IPS-18a (cell line): Measurements from ENCODE around the gene ANKZF1.

Experiments
- H3K27ac ChIP-seq: one replicate; pipeline ENCODE4 v1.5.1; 2013; ENCODE audit warnings: low read length
- H3K27me3 ChIP-seq: one replicate; pipeline ENCODE4 v1.6.1; 2013; ENCODE audit warnings: mild to moderate bottlenecking, low read length; ENCODE audit not compliant: control insufficient read depth, insufficient read depth
- H3K36me3 ChIP-seq: one replicate; pipeline ENCODE4 v1.6.1; 2013; ENCODE audit warnings: low read depth, low read length; ENCODE audit not compliant: control insufficient read depth
- H3K4me1 ChIP-seq: one replicate; pipeline ENCODE4 v1.6.1; 2013; ENCODE audit warnings: low read depth, low read length; ENCODE audit not compliant: control insufficient read depth
- H3K4me3 ChIP-seq: one replicate; pipeline ENCODE4 v1.5.1; 2013; ENCODE audit warnings: low read length
- H3K9ac ChIP-seq: one replicate; pipeline ENCODE4 v1.6.1; 2013; ENCODE audit warnings: mild to moderate bottlenecking, low read length, moderate library complexity
- H3K9me3 ChIP-seq: one replicate; pipeline ENCODE4 v1.6.1; 2013; ENCODE audit warnings: low read depth, low read length; ENCODE audit not compliant: control insufficient read depth

The ANKZF1 gene

DNA sequence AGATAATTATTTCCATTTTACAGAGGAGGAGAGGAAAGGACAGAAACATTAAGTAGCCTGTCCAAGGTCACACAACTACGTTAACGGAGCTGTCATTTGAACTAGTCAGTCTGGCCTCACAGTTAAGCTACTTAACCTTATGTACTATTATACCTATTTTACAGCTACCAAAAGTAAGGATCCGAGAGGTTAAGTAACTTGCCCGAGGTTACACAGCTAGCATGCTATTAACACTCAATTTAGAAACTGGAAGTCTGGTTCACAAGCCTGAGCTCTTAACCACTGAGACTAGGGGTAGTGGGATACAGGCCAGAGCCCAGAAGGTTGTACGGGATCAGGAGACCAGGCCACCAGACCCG is 15.2 kb downstream of the ANKZF1 start:
- no peaks in the 10 kb centered on the region for H3K9me3 ChIP-seq
- H3K9ac ChIP-seq, result peak overlapping the region; percentile 90
- peaks cover 5% of the 10 kb centered on the region for H3K36me3 ChIP-seq
- H3K27me3 ChIP-seq, result no peaks in the 10 kb centered on the region
- H3K4me1 ChIP-seq, result peaks cover 5% of the 10 kb centered on the region
- peak overlapping the region; percentile 88 for H3K4me3 ChIP-seq
- H3K27ac ChIP-seq, result peak overlapping the region; percentile 71

DNA sequence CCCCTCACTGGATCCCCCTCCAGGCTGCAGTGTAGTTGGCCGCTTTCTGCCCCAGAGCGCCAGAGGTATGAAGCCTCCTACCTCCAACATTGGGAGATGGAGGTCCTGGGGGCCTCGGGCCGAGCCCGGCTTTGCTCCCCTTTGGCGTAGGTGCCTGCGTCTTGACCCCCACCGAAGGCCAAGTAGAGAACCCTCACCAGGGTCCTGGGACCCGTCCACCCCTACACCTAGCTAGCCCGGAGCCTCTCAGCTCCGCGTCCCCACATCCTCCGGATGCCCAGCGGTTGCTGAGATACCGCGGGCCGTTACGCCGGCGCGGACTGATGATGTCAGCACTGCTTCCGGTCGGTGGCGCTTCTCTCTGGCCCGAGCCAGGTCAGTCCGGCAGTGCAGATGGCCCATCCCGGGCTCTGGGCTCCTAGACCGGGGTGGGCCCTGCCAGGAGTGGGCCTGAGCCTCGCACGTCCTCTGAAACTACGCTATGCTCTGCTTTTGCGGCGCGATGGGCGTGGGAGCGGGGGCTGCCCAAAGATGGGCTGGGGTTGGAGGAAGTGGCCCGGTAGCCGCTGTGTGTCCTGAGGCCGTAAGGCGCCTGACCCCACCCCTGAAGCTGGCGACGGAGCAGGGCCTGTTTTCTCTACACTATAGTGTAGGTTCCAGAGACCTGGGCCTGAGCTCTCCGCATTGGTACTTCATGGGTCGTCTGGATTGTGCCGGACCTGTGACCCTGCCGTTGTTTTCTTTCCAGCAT is 15.7 kb downstream of the ANKZF1 start, which contains the start of the genes GLB1L and STK16:
Gene GLB1L (minus strand): TSS at position 297 of the 751 bp plus-strand sequence. CDS start 1,871 bp downstream, outside the sequence.
Gene STK16 (plus strand): TSS at position 332 of the 751 bp plus-strand sequence. CDS start 521 bp downstream, outside the sequence.
- H3K9me3 ChIP-seq, result no peaks in the 10 kb centered on the region
- no peaks in the 10 kb centered on the region for H3K27me3 ChIP-seq
- H3K36me3 ChIP-seq, result peaks cover 8% of the 10 kb centered on the region
- H3K27ac ChIP-seq, result peak within 1 kb of the TSS; percentile 71
- H3K9ac ChIP-seq, result peak within 1 kb of the TSS; percentile 90
- peaks cover 5% of the 10 kb centered on the region for H3K4me1 ChIP-seq
- peak within 1 kb of the TSS; percentile 88 for H3K4me3 ChIP-seq

DNA sequence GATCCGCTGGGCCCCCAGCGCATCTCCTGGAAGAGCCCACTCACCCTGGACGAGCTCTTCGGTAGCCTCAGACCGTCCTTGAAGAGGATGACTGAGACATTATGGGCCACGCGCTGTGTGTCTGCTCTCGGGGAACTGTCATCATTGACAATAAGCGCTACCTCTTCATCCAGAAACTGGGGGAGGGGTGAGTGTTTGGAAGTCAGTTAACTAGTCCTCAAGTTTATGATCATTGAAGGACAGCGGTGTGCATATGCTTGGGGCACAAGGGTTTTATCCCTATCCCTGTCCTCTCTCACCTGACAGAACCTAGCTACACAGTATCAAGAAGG is 16.3 kb downstream of the ANKZF1 start:
- H3K27ac ChIP-seq, result peak overlapping the region; percentile 71

DNA sequence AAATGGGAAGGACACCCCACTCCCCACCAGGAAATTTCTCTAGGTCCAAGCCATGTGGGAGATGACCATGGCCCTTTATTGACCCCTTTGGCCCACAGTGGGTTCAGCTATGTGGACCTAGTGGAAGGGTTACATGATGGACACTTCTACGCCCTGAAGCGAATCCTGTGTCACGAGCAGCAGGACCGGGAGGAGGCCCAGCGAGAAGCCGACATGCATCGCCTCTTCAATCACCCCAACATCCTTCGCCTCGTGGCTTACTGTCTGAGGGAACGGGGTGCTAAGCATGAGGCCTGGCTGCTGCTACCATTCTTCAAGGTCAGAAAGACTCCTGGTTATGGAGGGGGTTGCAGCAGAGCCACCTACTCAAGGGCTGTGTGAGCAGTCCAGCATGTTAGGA is 17.0 kb downstream of the ANKZF1 start:
- peaks cover 12% of the 10 kb centered on the region for H3K36me3 ChIP-seq
- H3K27ac ChIP-seq, result no peak overlapping the region
- H3K9me3 ChIP-seq, result no peaks in the 10 kb centered on the region
- H3K27me3 ChIP-seq, result peaks cover 6% of the 10 kb centered on the region
- peak overlapping the region; percentile 88 for H3K4me3 ChIP-seq
- no peak overlapping the region for H3K9ac ChIP-seq
- peaks cover 5% of the 10 kb centered on the region for H3K4me1 ChIP-seq

More for the DNA sequence above, 16.3 kb downstream of the ANKZF1 start:
- Histone ChIP-seq H3K9ac (peak overlapping the region; percentile 90), H3K9me3 (no peaks in the 10 kb centered on the region), H3K4me3 (peak overlapping the region; percentile 88), H3K4me1 (peaks cover 5% of the 10 kb centered on the region), H3K27me3 (no peaks in the 10 kb centered on the region), H3K36me3 (peaks cover 12% of the 10 kb centered on the region)

DNA sequence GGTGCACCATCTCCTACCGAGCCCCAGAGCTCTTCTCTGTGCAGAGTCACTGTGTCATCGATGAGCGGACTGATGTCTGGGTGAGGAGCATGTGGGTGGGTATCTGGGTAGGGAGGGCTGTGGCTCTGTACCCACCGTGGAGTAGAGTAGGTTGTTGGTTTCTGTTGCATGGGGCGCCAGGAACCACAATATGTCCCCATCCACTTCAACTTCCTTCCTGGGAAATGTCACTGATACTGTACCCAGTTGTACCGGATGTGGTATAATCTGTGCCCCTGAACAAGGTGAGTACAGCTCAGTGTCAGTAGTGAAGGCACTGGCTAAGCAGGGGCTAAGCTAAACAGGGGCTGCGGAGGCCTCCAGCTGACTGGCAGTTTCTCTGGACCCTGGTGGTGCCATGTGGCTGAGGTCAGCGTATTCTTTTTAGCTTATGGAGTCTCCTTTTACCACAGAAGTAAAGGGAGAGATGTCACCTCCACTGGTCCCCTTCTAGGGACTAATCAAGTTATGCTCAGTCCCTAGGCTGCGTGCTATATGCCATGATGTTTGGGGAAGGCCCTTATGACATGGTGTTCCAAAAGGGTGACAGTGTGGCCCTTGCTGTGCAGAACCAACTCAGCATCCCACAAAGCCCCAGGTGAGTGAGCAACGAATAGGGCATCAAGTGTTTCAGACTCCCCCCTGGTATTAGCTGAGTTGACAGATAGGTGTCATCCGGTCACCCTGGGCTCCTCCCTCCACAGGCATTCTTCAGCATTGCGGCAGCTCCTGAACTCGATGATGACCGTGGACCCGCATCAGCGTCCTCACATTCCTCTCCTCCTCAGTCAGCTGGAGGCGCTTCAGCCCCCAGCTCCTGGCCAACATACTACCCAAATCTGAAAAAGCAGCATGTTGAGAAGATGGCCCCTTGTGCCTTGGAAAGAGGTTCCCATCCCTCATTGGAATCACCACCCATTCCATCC is 18.4 kb downstream of the ANKZF1 start:
- Histone ChIP-seq H3K27me3 (peaks cover 20% of the 10 kb centered on the region), H3K36me3 (peaks cover 12% of the 10 kb centered on the region), H3K4me1 (peaks cover 11% of the 10 kb centered on the region), H3K4me3 (no peak overlapping the region), H3K27ac (no peak overlapping the region), H3K9ac (no peak overlapping the region), H3K9me3 (no peaks in the 10 kb centered on the region)

DNA sequence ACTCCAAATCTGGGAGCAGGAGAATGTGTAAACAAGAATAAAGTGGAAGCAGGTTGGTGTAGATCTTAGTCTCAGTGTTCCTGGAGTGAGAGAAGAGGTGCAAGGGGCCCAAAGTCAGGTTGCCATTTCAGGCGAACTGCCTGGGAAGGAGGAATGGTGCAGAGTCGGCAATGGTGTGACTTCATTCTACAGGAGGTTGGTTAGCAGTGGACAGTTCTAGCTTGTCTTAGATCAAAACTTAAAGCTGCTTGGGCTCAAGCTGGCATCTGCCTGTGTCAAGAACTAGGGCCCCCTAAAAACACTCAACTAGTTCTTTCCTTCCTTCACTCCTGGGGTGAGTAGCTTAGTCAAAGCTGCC is 19.2 kb downstream of the ANKZF1 start:
- H3K27me3 ChIP-seq, result peaks cover 28% of the 10 kb centered on the region
- peaks cover 12% of the 10 kb centered on the region for H3K36me3 ChIP-seq
- no peak overlapping the region for H3K27ac ChIP-seq
- no peak overlapping the region for H3K9ac ChIP-seq
- no peak overlapping the region for H3K4me3 ChIP-seq
- H3K9me3 ChIP-seq, result no peaks in the 10 kb centered on the region
- peaks cover 15% of the 10 kb centered on the region for H3K4me1 ChIP-seq

DNA sequence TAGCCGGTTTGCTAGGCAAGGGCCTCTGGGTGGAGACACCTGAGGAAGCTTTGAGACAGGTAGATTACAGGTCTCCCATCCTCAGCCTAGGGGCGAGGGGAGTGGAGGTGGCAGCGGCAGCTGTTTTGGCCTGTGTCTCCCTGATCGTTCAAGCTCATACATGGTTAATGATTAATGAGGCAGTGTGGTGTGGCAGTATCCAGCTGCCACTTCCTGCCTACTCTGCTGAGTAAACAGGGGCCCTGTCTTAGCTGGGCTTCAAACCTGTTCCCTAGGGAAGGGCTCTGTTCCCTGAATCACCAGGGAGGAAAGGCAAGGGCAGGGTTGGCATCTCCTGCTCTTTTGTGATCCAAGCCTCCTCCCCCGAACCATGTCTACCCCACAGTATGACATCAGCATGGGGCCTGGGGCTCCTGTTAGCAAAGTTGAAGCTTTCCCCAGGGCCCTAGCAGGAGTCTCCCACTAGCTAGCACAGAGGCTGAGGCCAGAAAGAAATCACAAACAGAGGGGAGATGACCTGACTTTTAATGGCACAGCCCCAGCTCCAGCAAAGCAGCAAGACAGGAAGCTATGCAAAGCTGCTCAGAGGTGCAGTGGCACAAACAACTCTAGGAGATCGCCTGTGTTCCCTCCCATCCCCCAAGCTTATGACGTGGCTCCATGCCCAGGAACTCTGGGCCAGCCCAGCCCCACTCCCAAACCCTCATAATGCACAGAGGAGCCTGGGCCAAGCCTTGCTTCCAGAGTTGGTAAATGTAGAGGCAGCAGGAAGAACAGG is 19.8 kb downstream of the ANKZF1 start:
- Histone ChIP-seq H3K4me1 (peaks cover 14% of the 10 kb centered on the region), H3K4me3 (no peak overlapping the region), H3K9me3 (no peaks in the 10 kb centered on the region), H3K9ac (no peak overlapping the region), H3K27ac (no peak overlapping the region), H3K27me3 (peaks cover 34% of the 10 kb centered on the region), H3K36me3 (peaks cover 12% of the 10 kb centered on the region)

DNA sequence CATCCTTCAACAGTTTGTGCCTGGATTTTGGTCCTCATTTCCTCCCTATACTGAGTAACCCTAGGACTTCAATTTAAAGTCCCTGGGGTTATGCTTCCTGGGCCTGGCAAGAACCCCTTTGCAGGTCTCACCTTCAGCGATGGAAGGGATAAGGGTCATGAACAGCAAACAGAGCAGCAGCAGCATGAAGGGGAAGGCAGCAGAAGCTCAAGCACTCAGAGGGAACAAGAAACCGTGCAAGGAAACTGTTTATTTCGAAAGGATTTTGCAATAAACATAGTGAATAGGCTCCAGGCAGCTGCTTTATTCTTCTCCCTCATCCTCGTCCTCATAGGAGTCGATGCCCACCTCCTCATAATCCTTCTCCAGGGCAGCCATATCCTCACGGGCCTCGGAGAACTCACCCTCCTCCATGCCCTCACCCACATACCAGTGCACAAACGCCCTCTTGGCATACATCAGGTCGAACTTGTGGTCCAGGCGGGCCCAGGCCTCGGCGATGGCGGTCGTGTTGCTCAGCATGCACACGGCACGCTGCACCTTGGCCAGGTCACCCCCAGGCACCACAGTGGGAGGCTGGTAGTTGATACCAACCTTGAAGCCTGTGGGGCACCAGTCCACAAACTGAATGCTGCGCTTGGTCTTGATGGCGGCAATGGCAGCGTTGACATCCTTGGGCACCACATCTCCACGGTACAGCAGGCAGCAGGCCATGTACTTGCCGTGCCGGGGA is 20.6 kb downstream of the ANKZF1 start:
- H3K9me3 ChIP-seq, result no peaks in the 10 kb centered on the region
- peaks cover 10% of the 10 kb centered on the region for H3K4me1 ChIP-seq
- H3K27me3 ChIP-seq, result peaks cover 42% of the 10 kb centered on the region
- H3K36me3 ChIP-seq, result peaks cover 12% of the 10 kb centered on the region
- no peak overlapping the region for H3K4me3 ChIP-seq
- H3K9ac ChIP-seq, result no peak overlapping the region
- no peak overlapping the region for H3K27ac ChIP-seq

DNA sequence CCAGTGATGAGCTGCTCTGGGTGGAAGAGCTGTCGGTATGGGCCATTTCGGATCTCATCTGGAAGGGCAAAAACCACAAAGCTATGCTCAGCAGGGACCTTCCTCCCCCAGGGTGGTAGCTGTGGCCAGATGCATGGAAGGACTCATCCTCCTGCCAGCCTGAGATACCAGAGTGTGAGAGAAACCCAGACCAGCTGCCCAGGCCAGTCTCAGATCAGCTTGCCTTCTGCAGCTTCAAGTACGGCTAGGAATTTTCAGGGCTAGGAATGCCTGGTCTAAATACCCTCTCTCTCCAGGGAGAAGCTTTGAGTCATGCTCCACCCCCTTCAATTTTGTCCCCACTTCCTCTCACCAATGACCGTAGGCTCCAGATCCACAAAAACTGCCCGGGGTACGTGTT is 22.1 kb downstream of the ANKZF1 start:
- H3K4me1 ChIP-seq, result peaks cover 10% of the 10 kb centered on the region
- no peak overlapping the region for H3K4me3 ChIP-seq
- H3K36me3 ChIP-seq, result peaks cover 12% of the 10 kb centered on the region
- no peak overlapping the region for H3K9ac ChIP-seq
- H3K9me3 ChIP-seq, result no peaks in the 10 kb centered on the region
- no peak overlapping the region for H3K27ac ChIP-seq
- peaks cover 56% of the 10 kb centered on the region for H3K27me3 ChIP-seq

DNA sequence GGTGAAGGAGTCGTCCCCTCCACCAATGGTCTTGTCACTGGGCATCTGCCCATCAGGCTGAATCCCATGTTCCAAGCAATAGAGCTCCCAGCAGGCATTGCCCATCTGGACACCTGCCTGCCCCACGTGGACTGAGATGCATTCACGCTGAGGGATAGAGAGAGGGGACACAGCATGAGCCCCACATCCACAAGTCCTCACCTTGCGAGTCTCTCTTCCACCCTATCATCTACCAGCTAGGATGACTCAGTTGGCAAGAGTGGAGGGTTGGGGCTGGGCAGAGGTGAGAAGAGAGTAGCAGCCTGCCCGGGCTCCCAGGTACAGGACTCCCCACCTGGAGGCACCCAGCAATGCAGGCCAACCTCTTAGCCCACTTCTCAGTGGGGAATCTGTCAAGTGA is 22.5 kb downstream of the ANKZF1 start:
- H3K4me3 ChIP-seq, result peak overlapping the region; percentile 62
- H3K36me3 ChIP-seq, result peaks cover 12% of the 10 kb centered on the region
- H3K27me3 ChIP-seq, result peaks cover 59% of the 10 kb centered on the region
- H3K9ac ChIP-seq, result no peak overlapping the region
- no peak overlapping the region for H3K27ac ChIP-seq
- H3K9me3 ChIP-seq, result no peaks in the 10 kb centered on the region
- H3K4me1 ChIP-seq, result peaks cover 10% of the 10 kb centered on the region
